Activated CD8-positive, alpha-beta memory T cell treated with anti-CD3 and anti-CD28 coated beads for 36 hours (primary cell): ENCODE data around the gene LEMD3. TPM values are rescaled to one million over a fixed set of nuclear protein-coding genes. Genes with fewer than 3 reads are reported as not detected.

Experiments
- CTCF ChIA-PET: fragments of 350-600 bp; sonication (Branson Sonifier 250); formaldehyde crosslinking; loops from one replicate; lab custom pipeline; 2021; ENCODE audit warnings: antibody characterized with exemption; lab: Charles Lee
- POLR2A ChIA-PET: fragments of 350-600 bp; sonication (Branson Sonifier 250); formaldehyde crosslinking; loops from one replicate; lab custom pipeline; 2021; ENCODE audit warnings: antibody characterized with exemption; lab: Charles Lee
- total RNA-seq, 2 experiments: library from RNA; stranded (reverse); gene quantifications; one replicate each; pipeline ENCODE4 v1.2.3, GENCODE V29; 2021

LEMD3 gene
- total RNA-seq, 2 experiments from 2014 or later, result 21.2 to 23.4 TPM

DNA sequence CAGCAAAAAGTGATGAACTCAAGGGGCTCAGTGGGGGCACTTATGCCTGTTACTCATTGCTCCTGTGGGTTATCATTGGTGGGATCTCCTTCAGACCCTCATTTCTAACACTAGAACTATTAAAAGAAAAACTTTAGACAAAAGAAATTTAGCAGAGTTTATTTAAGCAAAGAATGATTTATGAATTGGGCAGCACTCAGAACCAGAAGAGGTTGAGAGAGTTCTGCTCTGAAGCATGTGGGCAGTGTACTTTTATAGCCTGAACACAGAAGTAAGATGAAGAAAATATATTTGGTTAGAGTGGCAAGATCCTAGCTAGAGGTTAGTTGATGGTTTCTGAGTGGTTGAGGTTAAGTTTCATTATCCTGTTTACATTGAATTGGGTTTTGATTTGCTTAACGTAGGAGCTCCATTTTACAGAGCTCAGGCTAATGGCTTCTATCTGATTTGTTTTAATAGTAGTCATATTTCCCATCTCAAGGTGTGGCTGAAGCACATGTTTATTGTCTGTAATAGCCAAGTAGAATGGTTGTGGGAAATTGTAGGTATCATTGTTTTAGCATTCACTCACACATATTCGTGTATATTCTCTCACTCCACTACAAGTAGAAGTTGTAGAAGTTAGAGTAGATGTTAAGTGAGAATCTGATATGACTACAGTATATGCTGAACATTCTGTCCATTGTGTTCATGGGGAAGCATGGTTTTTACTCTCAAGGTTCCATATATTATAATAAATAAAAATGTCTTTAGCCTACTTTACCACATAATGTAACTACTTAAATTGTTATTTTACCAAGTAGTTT is 27.6 kb downstream of the LEMD3 start:
- CTCF ChIA-PET, result no interaction called here
- POLR2A ChIA-PET, result no interaction called here

DNA sequence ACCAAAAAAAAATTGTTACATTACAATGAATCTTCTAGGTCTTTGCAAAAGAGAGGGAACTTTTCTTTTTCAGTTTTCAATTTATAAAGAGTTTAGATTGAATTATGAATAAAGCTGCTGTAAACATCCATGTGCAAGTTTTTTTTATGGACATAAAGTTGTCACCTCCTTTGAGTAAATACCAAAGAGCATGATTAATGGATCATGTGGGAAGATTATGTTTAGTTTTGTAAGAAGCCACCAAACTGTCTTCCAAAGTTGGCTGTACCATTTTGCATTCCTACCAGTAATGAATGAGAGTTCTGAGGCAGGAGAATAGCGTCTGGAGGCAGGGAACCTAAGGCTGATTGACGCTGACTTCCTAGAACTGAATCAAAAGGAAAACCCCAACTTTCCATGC is 30.2 kb downstream of the LEMD3 start:
- ChIA-PET POLR2A (no interaction called here), CTCF (no interaction called here)

DNA sequence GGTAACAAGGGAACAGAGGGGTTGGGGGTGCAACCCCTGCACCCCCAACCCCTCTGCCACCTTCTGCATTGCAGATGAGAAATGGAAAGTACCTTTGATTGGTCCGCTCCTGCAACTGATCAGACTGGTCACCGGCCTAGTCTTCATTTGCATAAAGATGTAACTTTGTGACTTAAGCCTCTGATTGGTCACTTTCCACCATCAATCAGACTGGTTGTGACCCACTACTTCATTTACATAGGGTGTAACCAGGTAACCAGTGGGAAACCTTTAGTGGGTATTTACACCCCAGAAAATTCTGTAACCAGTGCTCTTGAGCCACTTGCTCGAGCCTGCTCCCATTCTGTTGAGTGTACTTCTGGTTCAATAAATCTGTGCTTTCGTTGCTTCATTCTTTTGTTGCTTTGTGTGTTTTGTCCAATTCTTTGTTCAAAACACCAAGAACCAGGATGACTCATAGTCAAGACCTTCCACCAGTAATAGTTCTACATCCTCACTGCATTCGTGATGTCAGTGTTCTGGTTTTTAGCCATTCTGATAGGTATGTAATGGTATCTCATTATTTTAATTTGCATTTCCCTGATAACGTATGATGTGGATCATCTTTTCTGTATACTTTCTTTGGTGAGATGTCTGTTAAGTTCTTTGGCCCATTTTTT is 30.8 kb downstream of the LEMD3 start:
- ChIA-PET POLR2A (no interaction called here), CTCF (no interaction called here)

DNA sequence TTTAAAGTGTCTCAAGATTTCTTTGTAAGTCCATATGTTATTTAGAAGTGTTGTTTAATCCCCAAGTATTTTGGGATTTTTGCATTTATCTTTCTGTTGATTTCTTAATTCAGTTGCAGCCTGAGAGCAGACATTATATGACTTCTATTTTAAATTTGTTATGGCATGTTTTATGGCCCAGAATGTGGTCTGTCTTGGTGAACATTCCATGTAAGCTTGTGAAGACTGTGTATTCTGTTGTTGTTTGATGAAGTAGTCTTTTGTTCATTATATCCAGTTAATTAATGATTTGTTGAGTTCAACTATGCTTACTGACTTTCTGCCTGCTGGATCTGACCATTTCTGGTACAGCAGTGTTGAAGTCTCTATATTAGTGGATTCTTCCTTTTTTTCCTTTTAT is 34.0 kb downstream of the LEMD3 start:
- POLR2A ChIA-PET, result no interaction called here
- CTCF ChIA-PET, result interaction anchor here (1.0 kb wide), 1 partner anchor 12 kb away, joined by 3 read pairs; no protein-coding TSS in a partner anchor

DNA sequence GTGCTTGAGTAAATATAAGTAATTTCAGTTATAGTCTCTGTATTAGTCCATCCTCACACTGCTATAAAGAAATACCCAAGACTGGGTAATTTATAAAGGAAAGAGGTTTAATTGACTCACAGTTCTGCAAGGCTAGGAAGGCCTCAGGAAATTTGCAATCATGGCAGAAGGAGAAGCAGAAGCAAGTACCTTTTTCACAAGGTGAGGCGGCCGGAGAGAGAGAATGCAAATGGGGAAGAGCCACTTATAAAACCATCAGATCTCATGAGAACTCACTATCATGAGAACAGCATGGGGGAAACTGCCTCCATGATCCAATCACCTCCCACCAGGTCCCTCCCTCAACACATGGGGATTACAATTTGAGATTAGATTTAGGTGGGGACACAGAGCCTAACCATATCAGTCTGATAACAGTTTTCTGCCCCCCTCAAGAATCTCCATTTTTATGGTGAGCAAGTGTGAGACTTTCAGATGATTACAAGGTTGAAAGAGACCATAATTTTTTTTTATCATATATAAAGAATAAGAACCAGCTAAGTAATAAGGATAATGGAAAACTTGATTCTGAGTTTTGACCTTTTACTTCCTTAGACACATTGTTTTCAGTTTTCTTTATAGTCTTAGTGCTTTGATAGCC is 35.6 kb downstream of the LEMD3 start:
- ChIA-PET CTCF (no interaction called here), POLR2A (no interaction called here)

DNA sequence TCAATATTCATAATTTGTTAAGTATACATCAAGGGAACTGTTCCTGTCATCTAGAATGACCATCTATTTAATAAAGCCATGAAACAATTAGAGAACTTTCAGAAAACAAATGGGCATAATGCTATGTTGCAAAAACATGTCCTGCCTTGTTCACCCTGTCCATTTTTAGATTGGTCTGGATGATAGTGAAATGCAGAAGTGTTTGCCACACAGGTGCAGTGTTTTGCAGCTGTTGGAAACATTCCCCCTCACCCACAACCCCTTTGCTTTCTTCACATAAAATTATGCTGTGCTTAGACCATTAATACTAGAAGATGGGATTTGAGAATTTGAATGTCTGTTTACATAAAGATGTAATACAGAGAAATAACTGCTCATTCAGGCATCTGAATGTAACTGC is 36.5 kb downstream of the LEMD3 start:
- ChIA-PET CTCF (no interaction called here), POLR2A (no interaction called here)

DNA sequence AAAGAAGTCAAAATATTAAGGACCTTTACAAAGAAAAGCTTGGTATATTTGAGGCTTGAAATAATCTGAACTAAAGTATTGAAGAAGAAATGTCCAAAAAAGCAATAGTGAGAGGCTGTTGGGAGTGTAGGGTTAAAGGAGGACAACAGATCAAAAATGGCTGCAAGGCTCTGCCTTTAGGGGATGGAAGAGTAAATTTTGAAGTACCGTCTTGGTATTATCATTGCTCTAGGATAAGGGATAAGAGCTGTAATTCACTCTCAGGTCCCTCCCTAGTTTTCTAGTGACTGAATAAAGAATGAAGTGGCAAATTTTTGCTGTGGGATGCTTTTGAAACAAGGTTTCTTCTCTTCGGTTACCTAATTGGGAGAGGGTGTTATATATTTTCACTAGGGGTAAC is 38.7 kb downstream of the LEMD3 start:
- POLR2A ChIA-PET, result no interaction called here
- CTCF ChIA-PET, result no interaction called here

DNA sequence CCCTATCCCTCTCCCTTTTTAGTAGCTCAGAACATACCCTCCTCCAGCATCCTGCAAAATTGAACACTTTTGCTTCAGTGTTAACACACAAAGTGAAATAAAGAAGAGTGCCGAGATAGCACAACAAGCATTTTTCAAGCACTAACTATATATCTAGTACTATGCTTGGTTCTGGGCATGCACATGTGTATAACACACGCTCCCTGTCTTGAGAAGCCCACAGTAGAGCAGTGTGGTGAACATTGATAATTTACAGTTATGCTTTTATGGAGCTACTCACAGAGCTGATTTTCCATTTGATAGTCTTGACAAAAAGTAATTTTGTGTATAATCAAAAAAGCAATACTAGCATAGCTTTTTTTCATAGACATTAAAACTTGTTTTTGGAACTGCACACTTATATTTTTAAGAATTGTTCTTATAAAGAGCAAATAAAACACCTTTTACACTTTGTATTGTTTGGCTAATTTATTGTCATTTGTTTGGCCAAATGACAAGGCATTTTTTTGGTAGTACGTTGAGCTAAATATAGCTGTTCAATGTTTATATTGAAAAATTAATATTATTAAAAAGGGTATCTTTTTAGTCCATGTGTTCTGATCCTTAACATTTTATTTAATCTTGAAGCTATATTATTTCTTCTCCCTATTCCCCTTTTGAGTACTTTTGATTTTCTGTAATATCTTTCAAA is 39.7 kb downstream of the LEMD3 start:
- CTCF ChIA-PET, result no interaction called here
- POLR2A ChIA-PET, result interaction anchor here (1.2 kb wide), 1 partner anchor 40 kb away, joined by 3 read pairs; the partner anchor contains the start of gene LEMD3

DNA sequence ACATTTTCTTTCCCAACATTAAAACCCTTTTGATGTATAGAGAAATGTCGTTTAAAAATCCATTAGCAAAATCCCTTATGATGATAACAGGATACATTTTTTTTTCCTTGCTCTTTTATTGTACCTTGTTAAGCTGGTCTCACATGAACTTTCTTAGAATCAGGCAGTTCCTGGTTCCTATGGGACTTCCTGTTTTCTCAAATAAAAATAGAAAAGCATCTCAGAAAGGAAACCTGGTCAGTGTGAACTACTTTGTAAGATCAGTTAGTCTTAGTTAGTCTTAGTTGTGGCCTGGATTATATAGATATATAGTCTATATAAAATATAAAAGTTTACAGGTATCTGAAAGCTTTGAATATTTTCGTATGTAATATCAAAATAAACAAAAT is 40.3 kb downstream of the LEMD3 start:
- POLR2A ChIA-PET, result interaction anchor here (1.2 kb wide), 1 partner anchor 40 kb away, joined by 3 read pairs; the partner anchor contains the start of gene LEMD3
- CTCF ChIA-PET, result no interaction called here

DNA sequence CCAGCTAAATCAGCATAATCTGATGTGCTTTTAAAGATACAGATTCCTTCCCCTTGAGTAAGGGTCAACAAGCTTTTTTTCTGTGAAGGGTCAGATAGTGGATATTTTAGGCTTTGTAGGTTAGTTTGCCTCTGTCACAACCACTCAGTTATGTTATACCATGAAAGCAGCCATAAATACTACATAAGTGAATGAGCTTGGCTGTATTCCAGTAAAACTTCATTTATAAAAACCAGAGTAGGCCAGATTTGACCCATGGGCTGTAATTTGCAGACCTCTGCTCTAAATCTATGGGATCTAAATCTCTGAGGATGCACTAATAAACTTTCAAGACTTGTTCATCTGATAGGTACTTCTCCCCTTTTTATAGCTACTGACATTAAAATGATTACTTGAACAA is 47.7 kb downstream of the LEMD3 start:
- ChIA-PET POLR2A (no interaction called here), CTCF (no interaction called here)

DNA sequence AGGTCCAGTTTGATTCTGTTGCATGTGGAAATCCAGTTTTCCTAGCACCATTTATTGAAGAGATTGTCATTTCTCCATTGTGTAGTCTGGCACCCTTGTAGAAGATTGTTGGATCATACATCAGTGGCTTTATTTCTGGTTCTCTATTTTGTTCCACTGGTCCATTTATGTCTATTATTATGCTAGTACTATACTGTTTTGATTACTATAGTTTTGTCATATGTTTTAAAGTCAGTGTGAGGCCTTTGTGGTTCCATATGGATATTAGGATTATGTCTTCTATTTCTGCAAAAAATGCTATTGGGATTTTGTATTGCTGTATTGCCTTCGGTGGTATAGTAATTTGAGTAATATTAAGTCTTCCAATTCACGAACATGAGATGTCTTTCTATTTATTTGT is 51.4 kb downstream of the LEMD3 start:
- ChIA-PET POLR2A (no interaction called here), CTCF (no interaction called here)

DNA sequence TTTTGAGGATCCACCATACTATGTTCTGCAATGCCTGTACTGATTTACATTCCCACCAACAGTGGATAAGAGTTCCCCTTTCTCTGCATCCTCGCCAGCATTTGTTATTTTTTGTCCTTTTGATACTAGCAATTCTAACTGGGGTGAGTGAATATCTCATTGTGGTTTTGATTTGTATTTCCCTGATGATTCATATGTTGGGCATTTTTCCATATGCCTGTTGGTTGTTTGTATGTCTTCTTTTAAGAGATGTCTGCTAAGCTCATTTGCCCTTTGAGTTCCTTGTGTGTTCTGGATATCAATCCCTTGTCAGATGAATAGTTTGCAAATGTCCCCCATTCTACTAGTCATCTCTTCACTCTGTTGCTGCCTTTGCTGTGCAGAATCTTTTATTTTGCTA is 60.1 kb downstream of the LEMD3 start:
- ChIA-PET CTCF (no interaction called here), POLR2A (no interaction called here)

DNA sequence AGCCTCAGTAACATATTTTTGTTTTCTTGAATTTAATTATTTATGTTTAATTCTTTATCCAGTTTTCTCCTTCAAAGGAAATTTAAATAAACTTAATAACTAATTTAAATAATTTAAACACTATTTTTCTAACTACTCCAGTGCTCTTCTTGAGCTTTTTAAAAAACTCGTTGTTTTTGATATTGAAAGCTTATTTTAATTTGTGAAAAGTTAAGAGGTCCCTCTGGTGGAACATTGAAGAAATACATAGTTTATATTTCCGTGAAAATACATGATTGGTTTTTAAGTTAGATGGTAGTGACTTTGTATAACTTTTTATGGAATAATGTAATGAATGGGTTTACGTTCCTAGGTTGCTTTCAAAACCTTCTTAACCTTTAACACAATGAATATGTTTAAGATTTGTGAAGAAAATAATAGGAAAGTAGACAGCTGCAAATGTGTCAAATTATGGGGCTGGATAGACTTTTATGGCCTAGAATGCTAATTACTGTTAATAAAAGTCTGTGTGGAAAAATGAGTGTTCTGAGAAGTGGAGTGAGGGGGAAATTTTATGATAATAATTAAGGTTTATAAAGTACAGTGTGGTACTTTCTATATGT is 63.2 kb downstream of the LEMD3 start:
- POLR2A ChIA-PET, result no interaction called here

DNA sequence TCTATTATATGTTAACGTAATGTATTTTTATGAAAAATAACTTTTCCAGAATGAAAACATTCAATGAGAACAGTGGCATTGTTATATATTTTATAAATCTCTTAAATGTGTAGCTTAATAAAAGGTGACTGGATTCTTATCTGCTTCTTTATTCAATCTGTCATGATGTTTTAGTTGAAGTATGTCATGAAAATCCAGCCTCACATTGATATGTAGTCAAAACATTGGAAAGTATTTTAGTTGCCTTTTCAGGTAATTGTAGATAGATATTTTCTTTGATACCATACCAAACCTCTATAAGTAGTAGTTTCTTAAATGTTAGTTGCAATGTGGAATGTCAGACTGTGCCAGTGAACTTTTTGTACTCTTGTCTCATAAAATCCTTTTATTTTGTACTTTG is 67.8 kb downstream of the LEMD3 start:
- POLR2A ChIA-PET, result no interaction called here
- CTCF ChIA-PET, result no interaction called here

More for the DNA sequence above, 63.2 kb downstream of the LEMD3 start:
- CTCF ChIA-PET, result interaction anchor here (2.1 kb wide), 1 partner anchor 63 kb away, joined by 7 read pairs; the partner anchor contains the start of gene LEMD3

DNA sequence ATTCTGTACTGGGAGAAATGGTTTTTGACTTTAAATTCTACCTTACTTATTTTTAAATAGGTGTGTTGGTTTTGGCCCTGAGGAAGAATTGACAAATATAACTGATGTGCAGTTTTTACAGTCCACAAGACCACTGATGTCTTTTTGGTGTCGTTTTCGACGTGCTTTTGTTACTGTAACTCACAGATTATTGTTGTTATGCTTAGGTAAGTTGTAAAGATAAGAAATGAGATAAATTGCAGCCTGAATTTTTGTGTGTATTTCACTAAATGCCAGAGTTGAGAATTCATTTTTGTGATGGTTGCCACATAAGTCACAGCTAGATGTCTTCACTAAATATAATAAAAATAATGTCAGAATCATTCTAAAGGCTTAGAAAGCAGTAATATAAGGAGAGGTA is 69.2 kb downstream of the LEMD3 start:
- ChIA-PET CTCF (no interaction called here), POLR2A (no interaction called here)

DNA sequence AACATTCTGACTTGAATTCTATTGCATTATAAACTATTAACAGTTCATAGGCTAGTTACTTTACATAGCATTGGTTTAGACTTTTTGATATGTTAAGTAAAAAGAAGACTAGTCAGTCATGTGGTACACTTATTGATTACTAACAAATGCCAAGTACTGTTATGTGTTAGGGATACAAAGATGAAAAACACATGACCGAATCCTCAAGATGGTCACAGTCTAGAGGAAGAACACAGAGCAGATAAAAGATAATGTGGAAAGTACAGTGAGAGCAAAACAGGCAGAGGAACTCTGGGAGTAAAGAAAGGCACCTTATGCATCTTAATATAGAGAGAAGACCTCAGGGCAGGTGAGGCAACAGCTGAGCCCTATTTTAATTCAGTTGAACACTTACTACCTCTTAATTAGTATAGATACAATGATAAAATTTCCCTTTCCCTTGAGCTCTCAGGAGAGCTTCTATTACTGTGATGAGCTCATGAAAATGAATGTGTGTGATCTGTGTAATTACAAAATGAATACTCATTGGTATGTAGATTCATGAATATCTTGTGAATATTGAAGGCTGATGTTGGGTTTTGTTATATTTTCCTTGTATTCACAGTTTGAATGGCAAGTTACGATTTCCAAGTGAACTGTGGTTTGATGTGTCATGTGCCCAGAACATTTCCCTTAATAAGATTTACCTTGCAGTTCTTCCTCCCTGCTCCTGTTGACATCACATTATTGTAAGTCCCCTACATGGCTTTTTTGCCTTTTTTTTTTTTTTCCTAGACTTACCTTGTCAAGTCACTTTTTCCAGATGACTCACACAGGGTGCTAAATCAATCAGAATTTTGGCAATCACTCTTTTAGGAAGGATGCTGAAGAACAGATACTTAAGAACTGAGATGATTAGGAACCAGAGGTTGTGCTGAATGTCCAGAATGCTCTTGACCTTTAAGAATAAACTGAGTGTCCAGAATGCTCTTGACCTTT is 79.6 kb downstream of the LEMD3 start:
- CTCF ChIA-PET, result no interaction called here

DNA sequence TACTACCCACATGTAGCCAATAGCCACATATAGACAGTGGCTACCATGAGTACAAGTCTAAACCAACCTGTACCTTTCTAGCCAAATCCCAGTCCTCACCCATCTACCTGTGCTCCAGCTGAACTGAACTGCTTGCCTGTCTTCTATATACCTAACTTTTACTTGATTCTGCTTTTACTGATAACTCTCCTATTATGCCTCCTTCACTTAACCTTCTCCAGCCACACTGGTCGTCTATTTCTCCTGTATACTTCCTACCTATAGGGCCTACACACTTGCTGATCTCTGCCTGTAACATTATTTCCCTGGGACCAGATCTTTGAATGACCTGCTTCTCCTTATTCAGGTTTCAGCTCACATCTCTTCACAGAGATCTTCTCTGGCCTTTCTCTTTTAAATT is 83.1 kb downstream of the LEMD3 start:
- POLR2A ChIA-PET, result no interaction called here
- CTCF ChIA-PET, result no interaction called here

More for the DNA sequence above, 79.6 kb downstream of the LEMD3 start:
- POLR2A ChIA-PET, result interaction anchor here (0.5 kb wide), 1 partner anchor 76 kb away, joined by 4 read pairs; no protein-coding TSS in a partner anchor

DNA sequence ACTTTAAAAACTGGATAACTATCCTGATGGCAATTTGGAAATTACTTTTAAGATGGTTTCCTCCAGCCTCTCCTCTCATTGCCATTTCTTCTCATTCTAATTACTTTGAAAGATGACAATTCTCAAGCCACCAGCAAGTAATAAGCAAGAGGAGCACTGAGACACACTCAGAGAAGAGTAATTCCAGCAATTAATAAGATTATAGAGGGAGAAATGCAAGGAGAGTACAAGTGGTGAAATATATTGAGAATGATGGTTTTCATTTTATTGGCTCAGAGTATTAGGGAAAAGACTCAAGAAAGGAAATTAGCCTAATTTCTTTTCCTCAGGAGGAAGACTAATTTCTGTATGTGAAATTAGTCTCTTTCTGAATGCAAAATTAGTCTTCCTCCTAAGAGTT is 88.6 kb downstream of the LEMD3 start:
- ChIA-PET CTCF (no interaction called here), POLR2A (no interaction called here)
